NCI-H345 treated with DMSO at 0.1 percent for 48 hours (cell line): ENCODE results near the gene MYOM1.
"Not testable (repeated sequence)": the region's sequence is repeated elsewhere in the genome, so short reads cannot be mapped to it uniquely, and the experiment has no call there.

Experiments
- DNase-seq: peaks from one replicate; lab custom pipeline; 2025; ENCODE audit not compliant: unreplicated experiment; lab: John Stamatoyannopoulos, UW

Gene MYOM1

DNA sequence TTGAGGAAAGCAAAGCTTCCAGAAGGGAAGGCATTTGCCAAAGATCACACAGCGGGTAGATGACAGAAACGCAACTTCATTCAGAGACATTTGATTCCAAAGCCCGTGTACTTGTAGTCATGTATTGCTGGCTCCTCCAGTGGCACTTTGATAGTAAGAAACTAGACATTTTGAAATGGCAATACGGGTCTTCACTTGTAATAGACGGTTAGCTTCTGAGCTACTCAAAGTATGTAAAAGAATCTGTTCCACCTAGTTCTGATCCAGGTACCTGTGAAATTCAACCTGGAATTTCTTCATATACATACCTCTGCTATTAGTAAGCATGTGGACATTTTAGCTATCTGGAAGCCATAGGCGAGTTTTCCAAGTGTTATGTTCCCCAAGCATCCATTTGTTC is 1.7 kb upstream of the MYOM1 start:
- DNase-seq: no peak

DNA sequence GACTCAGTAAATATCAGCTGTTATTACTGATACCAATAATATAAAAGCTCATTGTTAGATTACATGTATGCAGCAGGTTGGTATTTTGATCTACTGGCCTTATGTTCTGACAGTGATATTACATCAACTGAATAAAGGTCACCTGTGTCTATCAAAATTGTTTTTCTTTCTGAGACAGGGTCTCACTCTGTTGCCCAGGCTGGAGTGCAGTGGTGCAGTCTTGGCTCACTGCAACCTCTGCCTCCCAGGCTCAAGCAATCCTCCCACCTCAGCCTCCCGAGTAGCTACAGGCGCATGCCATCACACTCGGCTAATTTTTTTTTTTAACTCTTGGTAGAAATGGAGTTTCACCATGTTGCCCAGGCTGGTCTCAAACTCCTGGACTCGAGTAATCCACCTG is 1.1 kb upstream of the MYOM1 start:
- not testable (repeated sequence) for DNase-seq

DNA sequence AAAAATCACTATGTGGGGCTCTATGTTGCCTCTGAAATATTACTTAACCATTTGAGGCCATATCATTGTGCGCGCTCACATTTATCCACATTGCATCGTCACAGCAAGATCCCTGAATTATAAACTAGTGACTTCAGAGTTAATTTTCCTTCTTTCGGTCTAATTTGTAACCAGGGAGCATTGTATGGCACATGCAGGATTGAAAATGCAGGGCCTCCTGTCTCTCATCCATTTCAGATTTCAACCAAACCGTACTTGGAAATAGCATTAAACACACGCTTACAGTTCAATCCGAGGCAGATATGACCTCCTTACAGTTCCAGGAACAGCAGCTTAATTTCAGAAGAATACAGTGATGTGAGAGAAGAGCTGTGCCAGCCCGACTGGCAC is 532 bp downstream of the MYOM1 start:
- DNase-seq: no peak

DNA sequence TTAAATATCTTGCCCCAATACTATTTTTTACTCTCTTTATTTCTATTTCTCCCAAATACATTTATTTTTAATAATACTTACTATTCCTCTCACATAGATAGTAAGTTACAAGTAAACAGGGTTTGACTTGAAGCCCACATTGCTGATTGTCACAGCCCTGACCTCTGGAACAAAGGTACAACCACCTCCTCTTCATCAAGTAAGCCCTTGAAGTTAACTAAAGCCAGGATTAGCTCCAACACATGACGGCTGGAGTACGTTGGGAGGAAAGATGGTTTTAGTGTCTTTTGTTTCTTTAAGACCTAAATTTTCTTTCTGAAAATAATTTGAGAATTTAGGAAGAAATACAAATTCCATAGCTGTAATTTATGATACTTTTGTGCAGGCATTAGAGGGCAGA is 949 bp downstream of the MYOM1 start:
- DNase-seq: no peak

DNA sequence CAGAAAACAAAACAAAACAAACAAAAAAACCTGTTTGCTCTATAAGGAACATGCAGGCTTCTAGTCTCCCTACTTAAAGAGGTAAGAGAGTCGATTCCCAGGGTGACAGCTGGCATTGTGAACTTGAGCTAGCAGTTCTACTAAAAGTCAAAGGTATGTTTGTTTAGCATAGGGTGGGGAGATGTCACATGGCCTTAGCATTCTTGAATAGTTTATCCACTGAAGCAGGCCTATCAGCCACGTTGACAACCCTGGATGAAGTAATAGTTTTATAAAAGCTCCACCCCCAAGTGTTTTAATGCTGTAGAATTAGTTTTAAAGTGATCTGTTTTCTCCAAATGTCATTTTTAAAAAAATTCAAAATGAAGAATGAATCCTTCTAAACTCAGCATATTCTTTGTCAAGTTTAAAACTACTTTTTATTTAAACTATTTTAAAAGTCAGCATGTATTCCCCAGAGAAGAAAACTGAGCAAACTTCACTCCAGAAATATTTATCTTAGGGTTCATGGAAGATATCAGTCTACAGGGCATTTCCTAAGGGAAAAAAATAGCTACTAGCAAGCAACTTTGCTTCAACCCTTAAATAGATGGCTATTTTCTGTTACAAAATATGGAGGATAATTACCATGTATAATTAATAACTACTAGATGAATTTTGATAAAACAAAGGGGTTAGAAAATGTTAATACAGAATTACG is 1.7 kb downstream of the MYOM1 start:
- DNase-seq: no peak

DNA sequence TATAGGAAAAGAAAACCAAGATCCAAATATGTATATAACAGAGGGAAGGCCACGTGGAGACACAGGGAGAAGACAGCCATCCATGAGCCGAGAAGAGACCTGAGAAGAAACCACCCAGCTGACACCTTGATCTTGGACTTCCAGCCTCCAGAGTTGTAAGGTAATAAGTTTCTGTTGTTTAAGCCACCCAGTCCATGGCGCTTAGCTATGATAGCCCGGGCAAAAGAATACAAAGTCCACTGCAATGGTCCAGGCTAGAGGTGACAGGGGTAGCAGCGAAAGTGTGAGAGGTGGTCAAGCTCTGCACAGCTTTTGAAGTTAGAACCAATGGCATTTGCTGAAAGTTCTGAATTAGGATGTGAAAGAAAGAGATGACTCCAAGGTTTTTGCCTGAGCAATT is 2.8 kb downstream of the MYOM1 start:
- no peak for DNase-seq

DNA sequence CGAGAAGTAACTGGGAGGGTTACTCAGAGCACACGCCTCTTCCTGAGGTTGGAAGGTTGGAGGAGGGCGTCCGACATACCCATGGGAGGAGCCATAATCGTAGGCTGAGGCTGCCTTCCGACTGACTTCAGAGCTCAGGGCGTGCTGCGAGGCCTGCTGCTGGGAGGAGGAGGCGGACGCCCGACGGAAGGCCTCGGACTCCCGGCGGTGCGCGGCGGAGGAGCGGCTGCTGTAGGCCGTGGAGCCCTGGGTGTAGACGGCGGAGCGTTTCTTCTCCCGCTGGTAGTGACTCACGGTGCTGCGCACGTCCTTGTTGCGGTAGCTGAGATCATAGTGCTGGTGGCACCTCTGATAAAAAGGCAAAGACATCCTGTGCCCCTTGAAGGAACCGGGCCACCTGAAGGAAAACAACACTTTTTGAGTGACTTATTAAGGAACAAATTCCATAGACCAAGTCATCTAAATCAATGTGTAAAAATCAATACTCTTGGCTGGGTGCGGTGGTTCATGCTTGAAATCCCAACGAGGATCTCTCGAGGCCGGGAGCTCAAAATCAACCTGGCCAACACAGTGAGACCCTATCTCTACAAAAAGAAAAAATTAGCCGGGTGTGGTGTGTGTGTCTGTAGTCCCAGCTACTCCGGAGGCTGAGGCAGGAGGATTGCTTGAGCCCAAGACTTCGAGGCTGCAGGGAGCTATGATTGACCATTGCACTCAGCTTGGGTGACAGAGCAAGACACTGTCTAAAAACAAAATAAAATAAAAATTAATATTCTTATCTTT is 4.7 kb downstream of the MYOM1 start:
- no peak for DNase-seq

DNA sequence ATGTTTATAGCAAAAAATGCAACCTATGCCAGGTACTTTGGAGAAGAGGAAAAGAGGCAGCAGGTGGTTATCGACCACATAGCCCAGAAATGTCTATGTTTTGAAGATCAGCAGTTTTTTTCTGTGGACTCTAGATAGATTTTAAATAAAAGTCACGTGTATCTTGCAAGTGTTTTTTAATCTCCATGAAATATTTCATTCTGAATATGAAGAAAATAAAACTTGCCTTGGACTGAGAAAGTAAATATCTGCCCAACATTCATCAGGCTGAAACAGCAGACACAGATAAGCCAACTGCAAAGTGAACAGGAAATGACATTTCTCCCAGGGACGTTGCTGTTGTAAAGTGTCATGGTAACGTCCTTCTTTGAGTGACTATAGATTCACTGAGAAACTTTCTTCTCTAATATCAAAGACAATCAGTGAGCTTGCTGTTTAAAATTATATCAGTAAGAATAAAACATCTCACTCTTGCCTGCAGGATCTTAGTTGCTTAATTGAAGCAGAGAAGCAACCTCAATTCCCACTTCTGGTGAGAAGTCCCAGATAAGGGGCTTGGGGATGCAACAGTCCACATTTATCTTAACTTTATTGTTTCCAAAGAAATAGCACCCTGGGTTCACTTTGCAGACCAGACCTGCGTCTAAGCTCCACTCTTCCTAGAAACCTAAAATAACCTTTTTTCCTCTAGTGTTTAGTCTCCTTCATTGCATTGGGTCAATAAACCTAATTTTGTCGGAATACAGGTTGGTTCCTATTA is 6.3 kb downstream of the MYOM1 start:
- DNase-seq: no peak

DNA sequence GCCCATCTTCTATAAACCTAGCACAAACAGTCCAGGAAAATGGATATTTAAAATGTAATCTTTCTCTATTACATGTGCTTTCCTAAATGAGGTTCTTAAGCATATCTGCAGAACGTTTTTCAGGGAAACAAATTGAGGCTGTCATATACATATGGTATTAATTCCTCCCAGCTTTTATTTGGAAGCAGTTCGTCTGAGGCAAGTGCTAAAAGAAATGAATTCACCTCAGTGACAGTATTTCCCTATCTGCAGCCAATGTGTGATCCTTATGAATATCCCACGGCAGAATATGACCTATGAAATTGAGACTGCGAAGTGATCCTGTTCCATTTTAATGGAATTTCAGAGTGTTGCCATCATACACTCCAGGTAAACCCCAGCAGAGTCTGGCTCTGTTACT is 7.1 kb downstream of the MYOM1 start:
- no peak for DNase-seq

DNA sequence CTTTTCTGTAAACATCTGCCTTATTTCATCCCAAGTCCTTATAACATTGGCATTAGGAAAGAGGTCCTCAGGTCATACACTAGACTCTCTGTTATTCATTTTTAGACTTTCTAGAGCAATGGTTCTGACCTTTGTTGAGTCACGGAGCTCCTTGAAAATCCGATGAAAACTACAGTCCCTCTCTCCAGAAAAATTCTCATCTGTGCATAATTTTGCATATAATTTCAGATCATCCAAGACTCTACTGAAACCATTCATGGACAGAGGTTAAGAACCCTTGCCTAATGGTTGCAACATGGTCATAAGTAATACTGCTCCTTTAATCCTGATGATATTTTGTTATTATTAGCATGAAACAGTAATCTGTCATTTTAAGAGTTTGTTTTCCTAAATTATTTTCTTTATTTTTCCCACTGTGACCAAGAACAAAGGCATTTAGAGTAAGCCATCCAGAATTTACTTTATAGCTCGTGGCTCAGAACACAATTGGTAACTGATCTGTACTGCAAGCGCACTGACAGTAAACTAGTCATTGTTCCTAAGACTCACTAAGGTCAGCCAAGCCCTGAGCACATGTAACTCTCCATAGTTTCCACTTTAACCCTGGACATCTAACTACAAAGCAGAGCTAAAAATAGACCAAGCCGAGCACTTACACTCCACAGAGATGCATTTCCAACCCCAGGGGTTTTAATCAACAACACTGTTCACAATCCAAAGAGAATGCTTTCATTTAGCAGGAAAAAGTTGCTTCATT is 8.4 kb downstream of the MYOM1 start:
- DNase-seq: peak; percentile 11

DNA sequence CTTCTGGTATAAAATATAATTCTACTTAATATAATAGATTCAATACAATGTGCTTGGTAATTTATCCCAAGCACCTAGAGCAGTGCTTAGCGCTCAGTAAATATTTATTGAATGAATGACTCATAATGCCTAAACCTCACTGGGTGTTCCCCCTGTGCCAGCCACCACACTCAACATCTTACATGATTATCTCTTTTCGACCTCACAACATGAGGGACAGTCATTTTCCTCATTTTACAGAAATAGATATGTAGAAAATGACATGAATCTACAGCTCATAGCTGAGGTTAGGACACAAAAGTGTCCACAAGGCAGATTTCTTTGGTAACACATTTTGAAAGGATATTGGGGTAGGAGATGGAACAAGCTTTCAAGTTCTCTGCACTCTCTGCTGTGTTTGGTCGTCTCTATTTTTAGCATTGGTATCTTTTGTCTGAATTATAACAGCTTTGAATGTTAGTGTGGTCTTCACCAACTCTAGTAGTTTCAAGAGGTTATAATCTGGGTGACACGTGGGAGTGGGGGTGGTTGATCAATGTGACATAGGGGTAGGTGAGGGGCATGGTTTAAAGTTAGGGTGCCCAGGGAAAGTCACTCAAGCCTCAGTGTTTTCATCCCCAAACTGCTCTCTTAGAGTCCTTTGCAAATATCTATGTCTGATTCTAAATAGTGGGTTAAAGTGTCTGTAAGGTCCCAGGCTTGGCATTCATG is 9.8 kb downstream of the MYOM1 start:
- DNase-seq: no peak

DNA sequence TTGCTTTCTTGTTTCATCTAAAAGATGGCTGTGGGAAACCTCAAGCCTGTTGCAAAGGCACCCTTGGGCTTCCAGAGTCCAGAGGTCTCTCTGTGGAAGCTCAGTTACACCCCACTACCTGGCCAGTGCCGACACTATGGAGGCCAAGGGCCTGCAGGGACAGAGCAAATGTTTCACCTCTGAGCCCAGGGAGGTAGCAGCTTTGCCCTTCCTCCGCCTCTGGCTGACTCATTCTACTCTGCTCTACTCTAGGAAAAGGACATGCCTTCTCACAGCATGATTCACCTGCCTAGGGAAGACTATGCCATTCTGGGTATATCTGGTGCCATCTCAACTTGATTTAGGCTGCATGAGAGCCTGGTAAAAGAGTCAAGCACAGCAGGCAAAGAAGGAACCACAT is 12.2 kb downstream of the MYOM1 start:
- DNase-seq: no peak

DNA sequence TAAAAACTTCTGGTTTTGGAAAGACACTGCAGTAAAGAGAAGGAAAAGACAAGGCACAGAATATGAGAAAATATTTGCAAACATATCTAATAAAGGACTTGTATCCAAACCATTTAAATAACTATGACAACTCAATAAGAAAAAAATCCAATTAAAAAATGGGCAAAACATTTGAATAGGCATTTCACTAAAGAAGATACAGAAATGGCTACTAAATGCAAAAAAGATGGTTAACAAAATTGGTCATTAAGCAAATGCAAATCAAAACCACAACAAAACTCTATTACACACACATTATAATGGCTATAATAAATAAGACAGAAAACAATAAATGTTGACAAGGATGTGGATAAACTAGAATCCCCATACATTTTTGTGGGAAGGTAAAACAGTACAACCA is 14.5 kb downstream of the MYOM1 start:
- no peak for DNase-seq

DNA sequence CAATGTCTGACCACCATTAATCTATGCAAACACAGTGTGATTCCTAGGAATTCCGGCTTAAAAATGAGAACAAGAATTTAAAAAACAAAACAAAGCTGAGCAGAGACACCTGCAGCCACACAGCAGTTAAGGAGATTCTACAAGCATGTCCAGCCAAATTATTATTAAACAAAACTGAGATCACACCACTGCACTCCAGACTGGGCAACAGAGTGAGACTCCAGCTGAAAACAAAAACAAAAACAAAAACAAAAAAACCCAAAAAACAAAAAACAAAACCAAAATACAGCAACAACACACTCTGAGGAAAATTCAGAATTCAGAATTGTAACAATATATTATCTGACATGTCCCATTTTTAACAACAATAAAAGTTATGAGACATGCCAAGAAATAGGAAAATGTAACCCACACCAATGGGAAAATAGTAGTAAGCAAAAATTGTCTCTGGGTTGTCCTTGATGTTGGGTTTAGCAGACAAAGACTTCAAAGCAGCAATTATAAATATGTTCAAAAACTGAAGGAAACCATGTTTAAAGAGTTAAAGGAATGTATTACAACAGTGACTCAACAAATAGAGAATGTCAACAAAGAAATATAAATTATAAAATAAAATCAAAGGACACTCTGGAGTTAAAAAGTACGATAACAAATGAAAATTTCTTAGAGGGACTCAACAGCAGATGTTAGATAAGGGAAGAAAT is 19.7 kb downstream of the MYOM1 start:
- DNase-seq: no peak

DNA sequence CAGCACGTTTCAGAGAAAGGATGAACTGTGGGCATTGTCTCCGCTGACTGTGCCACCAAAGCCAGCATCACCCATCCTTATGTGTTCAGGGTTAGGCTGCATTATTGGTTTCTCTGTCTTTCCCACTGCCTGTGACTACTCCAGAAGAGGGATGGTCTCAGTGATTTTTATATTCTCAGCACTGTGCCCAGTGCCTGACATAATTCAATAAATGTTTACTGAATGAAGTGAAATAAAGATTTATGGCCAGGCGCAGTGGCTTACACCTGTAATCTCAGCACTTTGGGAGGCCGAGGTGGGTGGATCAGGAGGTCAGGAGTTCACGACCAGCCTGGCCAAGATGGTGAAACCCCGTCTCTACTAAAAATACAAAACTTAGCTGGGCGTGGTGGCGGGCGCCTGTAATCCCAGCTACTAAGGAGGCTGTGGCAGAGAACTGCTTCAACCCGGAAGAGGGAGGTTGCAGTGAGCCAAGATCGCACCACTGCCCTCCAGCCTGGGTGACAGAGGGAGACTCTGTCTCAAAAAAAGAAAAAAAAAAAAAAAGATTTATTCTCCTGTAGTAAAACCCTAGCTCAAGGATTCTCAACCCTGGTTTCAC is 21.4 kb downstream of the MYOM1 start:
- not testable (repeated sequence) for DNase-seq

DNA sequence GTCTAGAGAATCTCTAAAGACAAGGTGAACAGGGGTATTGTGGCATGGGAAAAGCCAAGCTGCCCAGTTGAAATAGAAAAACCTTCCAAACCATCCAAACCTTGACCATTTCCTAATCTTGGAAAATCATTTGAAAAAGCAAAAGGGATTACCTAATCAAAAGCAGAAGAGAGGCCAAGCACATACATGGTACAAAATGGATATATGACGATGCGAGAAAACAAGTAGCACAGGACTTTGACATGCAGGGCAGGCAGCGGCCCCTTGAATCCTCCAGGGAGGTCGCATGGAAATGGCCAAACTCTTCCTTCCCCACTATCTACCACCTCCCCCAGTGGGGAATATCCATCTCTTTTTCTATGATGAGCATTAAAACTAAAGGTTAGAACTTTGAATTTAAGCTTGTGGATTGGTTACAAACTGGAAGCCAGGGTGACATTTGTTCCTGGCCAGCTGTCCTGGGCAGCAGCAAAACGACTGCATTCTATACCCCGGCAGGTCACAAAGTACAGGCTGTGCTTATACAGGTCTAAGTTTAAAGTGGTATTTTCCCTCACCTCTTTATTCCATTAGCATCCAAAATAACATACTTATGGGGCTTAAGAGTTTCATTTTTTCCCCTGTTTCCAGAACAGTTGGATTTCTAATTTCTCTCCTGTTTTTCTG is 24.7 kb downstream of the MYOM1 start:
- no peak for DNase-seq

DNA sequence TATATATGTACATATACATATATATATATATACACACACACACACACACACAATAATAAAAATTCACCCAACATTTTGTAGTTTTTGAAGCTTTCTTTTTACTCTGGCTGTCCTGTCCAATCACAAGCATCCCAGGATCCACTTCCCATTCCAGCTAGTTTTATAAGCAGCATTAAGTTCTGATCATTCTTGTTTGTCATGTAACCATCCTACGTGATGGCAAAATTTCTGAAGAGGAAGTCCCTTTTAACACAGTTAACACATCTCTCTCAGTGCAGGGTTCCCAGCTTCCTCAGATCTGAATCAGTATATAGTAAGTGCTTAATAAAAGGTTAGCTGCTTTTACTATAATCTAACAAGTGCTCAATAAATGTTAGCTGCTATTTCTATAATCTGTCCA is 26.4 kb downstream of the MYOM1 start:
- no peak for DNase-seq

DNA sequence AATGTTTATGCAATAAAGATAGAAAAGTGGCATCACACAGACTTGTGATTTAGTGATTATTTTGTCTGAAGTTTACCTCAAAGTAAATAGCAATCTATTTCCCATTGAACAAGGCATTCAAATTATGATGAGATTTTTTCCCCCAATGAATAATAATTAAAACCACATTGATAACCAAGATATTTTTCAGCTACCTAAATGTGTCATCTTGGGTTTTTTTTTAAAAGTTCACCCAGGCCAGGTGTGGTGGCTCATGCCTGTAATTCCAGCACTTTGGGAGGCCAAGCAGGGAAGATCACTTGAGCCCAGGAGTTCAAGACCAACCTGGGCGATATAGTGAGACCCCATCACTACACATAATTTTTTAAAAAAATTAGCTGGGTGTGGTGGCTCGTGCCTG is 27.0 kb downstream of the MYOM1 start:
- DNase-seq: no peak

DNA sequence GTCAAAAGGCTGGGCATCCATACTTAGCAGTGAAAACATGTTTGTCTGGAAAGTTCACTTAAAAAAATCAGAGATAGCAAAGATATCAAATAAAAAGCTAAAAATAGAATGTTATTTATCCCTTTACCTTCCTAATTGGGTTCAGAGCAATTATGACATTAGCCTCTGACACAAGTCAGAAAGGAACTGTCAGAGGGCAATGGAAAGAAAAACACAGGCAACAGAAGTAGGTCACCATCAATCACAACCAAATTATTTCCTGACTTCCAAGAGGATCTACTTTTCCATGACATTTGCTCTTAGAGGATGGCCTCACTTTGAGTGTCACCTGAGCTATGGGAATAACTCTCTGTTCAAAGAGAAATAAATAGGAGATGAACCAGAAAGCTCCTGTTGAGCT is 27.5 kb downstream of the MYOM1 start:
- no peak for DNase-seq
